ENCODE results near the gene MPC2. TPM values are rescaled to one million over a fixed set of nuclear protein-coding genes. Genes with fewer than 3 reads are reported as not detected.

The MPC2 gene
- total RNA-seq, 3 donors from 2014 or later: 95.5 to 163 (median 134) TPM

DNA sequence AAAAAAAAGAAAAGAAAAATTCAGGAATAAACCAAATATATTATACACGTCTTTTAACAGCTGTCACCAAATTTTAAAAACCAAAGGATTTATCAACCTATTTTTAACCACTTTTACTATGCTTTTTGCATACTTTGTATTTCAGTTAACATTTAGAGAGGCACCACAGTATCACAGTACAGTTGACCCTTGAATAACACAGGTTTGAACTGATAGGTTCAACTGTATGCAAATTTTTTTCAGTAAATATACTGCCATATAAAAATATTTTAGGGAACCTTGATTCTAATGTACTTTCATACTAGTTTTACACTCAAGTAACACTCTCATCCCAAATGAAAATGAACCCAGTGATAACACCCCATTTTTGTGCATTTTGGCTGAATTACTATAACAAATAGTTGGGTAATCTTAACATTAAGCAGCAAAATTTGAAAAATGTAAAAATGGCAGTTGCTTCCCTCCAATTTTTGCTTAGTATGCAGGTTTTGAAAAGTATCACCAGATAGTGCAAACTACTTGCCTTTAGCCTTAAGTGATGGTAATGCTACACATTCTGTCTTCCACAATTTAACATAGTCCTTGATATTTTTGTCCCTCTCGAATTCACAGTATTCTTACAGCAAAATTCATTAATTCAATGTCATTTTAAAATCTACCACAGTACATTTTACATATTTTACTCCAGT, 12.2 kb downstream of the MPC2 start:
- H3K36me3 ChIP-seq (ENCODE audit: low read depth): no peaks in the 10 kb centered on the region
- DNase-seq (no peak), ATAC-seq (no peak)
- no peaks in the 10 kb centered on the region for H3K9me3 ChIP-seq
- intact Hi-C loops (cut with DNase I, micrococcal nuclease): no loop called here
- H3K4me1 ChIP-seq (ENCODE audit: low read depth): peaks cover 20% of the 10 kb centered on the region
- TF ChIP-seq, protein P1, sequence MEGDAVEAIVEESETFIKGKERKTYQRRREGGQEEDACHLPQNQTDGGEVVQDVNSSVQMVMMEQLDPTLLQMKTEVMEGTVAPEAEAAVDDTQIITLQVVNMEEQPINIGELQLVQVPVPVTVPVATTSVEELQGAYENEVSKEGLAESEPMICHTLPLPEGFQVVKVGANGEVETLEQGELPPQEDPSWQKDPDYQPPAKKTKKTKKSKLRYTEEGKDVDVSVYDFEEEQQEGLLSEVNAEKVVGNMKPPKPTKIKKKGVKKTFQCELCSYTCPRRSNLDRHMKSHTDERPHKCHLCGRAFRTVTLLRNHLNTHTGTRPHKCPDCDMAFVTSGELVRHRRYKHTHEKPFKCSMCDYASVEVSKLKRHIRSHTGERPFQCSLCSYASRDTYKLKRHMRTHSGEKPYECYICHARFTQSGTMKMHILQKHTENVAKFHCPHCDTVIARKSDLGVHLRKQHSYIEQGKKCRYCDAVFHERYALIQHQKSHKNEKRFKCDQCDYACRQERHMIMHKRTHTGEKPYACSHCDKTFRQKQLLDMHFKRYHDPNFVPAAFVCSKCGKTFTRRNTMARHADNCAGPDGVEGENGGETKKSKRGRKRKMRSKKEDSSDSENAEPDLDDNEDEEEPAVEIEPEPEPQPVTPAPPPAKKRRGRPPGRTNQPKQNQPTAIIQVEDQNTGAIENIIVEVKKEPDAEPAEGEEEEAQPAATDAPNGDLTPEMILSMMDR (IDR thresholded peaks at IDR 0.05): no peak
- H3K4me3 ChIP-seq: no peak overlapping the region

DNA sequence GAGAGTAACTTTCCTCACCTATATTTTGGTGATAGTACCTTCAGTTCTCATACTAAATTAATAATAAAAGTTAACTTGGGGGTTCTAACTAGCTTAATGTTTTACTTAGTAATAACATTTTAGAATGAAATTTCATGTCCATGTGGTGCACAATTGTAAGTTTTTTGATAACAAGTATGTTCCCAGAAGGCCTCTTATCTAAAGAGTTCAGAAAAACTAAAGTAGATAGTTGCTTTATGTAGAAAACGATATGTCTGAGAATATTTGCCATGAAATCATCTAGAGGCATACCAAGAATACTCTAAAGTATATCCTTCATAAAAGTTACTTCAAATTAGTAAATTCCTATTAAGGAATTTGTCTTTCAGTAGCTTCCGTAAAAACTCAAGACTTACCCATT, 12.8 kb downstream of the MPC2 start:
- DNase-seq (no peak), ATAC-seq (no peak)
- Histone ChIP-seq H3K4me3 (no peak overlapping the region), H3K9me3 (no peaks in the 10 kb centered on the region), H3K4me1 (ENCODE audit: low read depth) (peaks cover 20% of the 10 kb centered on the region), H3K36me3 (ENCODE audit: low read depth) (no peaks in the 10 kb centered on the region)
- intact Hi-C loops (cut with DNase I, micrococcal nuclease): no loop called here
- TF ChIP-seq, protein P1 (IDR thresholded peaks at IDR 0.05): no peak

DNA sequence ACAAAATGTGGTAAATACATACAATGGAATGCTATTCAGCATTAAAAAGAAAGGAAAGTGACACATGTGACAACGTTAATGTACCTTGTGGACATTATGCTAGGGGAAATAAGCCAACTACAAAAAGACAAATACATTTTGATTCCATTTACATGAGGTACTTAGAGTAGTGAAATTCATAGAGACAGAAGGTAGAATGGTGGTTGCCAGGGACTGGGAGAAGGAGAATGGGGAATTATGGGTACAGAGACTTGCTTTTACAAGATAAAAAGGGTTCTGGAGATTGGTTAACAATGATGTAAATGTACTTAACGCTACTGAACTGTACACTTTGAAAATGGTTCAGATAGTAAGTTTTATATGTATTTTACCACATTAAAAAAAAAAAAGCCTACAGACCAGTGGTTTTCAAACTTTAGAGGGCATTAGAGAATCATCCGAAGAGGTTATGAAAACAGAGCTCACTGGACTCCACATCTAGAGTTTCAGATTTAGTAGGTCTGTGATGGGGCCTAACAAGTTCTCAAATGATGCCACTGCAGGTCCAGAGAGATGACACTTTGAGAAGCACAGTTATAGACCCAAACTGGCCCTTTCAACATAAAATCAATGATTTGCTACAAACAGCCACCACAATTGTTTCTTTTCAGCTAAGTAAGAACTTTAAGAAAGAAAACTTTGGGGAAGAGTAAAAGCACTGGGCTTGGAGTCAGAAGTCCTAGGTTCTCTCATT, 13.4 kb downstream of the MPC2 start:
- Histone ChIP-seq H3K36me3 (ENCODE audit: low read depth) (no peaks in the 10 kb centered on the region), H3K4me1 (ENCODE audit: low read depth) (peaks cover 20% of the 10 kb centered on the region), H3K9me3 (no peaks in the 10 kb centered on the region), H3K4me3 (no peak overlapping the region)
- DNase-seq (no peak), ATAC-seq (no peak)
- TF ChIP-seq, protein P1 (IDR thresholded peaks at IDR 0.05): no peak
- intact Hi-C loops (cut with DNase I, micrococcal nuclease): no loop called here

DNA sequence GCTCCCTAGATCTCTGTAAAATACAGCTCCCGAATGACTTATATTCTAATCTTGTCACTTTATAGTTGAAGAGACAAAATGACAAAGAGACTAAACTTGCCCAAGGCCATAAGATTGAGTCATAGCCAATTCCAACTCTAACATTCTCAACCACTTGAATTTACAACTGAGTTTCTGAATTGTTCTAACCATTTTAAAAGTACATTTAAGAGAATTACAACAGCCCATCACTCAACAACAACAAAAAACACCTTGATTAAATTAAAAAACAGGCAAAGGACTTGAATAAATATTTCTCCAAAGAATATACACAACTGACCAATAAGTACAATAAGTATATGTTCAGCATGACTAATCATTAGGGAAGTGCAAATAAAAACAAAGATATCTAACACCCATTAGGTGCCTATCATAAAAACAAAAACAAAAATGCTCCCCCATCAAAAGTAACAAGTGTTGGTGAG, 14.2 kb downstream of the MPC2 start:
- intact Hi-C loops (cut with DNase I, micrococcal nuclease): no loop called here
- no peaks in the 10 kb centered on the region for H3K9me3 ChIP-seq
- ATAC-seq: no peak

DNA sequence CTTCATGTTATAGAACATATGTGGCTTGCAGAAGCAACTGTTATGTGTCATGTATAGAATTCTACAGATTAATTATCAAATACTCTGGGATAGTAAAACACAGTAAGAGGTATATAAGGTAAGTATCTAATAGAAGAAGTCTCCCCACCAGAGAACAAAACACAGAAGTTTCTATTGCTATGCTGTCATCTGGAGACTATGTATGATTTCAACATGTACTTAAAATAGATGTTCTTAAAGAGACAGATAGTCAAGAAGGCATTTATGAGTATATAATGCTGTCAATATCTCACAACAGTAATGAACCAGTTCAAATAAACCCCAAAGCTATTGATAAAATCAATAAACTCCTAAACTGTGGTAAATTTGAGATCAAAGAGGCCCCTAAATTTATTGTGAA, 14.8 kb downstream of the MPC2 start:
- H3K4me1 ChIP-seq (ENCODE audit: low read depth): peaks cover 24% of the 10 kb centered on the region
- no peak overlapping the region for H3K4me3 ChIP-seq
- TF ChIP-seq, protein P1 (IDR thresholded peaks at IDR 0.05): no peak
- intact Hi-C loops (cut with DNase I, micrococcal nuclease): no loop called here
- ATAC-seq (no peak), DNase-seq (no peak)
- H3K36me3 ChIP-seq (ENCODE audit: low read depth): no peaks in the 10 kb centered on the region
- H3K9me3 ChIP-seq: no peaks in the 10 kb centered on the region

More for the DNA sequence above, 14.2 kb downstream of the MPC2 start:
- TF ChIP-seq, protein P1 (IDR thresholded peaks at IDR 0.05): no peak
- peaks cover 25% of the 10 kb centered on the region for H3K4me1 ChIP-seq (ENCODE audit: low read depth)
- no peaks in the 10 kb centered on the region for H3K36me3 ChIP-seq (ENCODE audit: low read depth)
- no peak for DNase-seq
- H3K4me3 ChIP-seq: no peak overlapping the region
